Stimulated activated naive CD8-positive, alpha-beta T cell treated with anti-CD3 and anti-CD28 coated beads, Interleukin-15, Interleukin-2, amounts not matched to agents 100 U/mL and 50 U/mL, for 24 hours (primary cell): Measurements from ENCODE around the gene GUF1.
A peak's percentile ranks its signal among the peaks of the same experiment; 100 is the strongest.
"Not testable (repeated sequence)": the region's sequence is repeated elsewhere in the genome, so short reads cannot be mapped to it uniquely, and the experiment has no call there.

Experiments
- ATAC-seq: fragments of 150-1000 bp; cut with Tn5 transposase; one replicate; pipeline ENCODE4 v1.10.0; 2021
- DNase-seq: peaks from one replicate; pipeline ENCODE4 v3.0.0; 2021

The GUF1 gene

GRCh38 chr4:44713125-44713524, 34.9 kb downstream of the GUF1 start:
- no peak for DNase-seq
- no peak for ATAC-seq

- no peak for ATAC-seq
- no peak for DNase-seq
Measured at GRCh38 chr4:44716597-44716996, 38.4 kb downstream of the GUF1 start.

- no peak for ATAC-seq
Measured at GRCh38 chr4:44720371-44720770, 42.2 kb downstream of the GUF1 start.

GRCh38 chr4:44722001-44722400, 43.8 kb downstream of the GUF1 start:
- DNase-seq (no peak), ATAC-seq (no peak)

More at GRCh38 chr4:44720371-44720770, 42.2 kb downstream of the GUF1 start:
- DNase-seq: no peak

- ATAC-seq: no peak
Measured at GRCh38 chr4:44725166-44725565, 46.9 kb downstream of the GUF1 start.

GRCh38 chr4:44725726-44726037, 47.5 kb downstream of the GUF1 start:
- DNase-seq (no peak), ATAC-seq (no peak)

More at GRCh38 chr4:44725166-44725565, 46.9 kb downstream of the GUF1 start:
- DNase-seq: no peak

- DNase-seq (peak; percentile 83), ATAC-seq (peak; percentile 88)
Measured at GRCh38 chr4:44726038-44726871, 48.0 kb downstream of the GUF1 start, which contains the start of gene GNPDA2. Gene GNPDA2, minus strand, starts transcription at chr4:44726556. Its CDS starts 4,349 bp downstream, at chr4:44722207.

GRCh38 chr4:44727471-44727870, 49.3 kb downstream of the GUF1 start:
- no peak for DNase-seq

GRCh38 chr4:44728694-44729093, 50.5 kb downstream of the GUF1 start:
- DNase-seq, ATAC-seq: not testable (repeated sequence)

More at GRCh38 chr4:44727471-44727870, 49.3 kb downstream of the GUF1 start:
- ATAC-seq: no peak

- no peak for DNase-seq
- ATAC-seq: no peak
Measured at GRCh38 chr4:44736900-44737299, 58.7 kb downstream of the GUF1 start.

GRCh38 chr4:44738615-44739014, 60.4 kb downstream of the GUF1 start:
- no peak for ATAC-seq
- no peak for DNase-seq

GRCh38 chr4:44740201-44740600, 62.0 kb downstream of the GUF1 start:
- no peak for DNase-seq
- no peak for ATAC-seq
